Activated CD8-positive, alpha-beta memory T cell treated with anti-CD3 and anti-CD28 coated beads for 4 hours (primary cell): ENCODE measurements around the gene CATSPER2.
"Not testable (repeated sequence)": the region's sequence is repeated elsewhere in the genome, so short reads cannot be mapped to it uniquely, and the experiment has no call there.

Experiments
- DNase-seq, 2 donors: peaks; one replicate each; pipeline ENCODE4 v3.0.0-alpha.2; 2020; ENCODE audit warnings: low read depth in 2 of 2

Gene CATSPER2

DNA sequence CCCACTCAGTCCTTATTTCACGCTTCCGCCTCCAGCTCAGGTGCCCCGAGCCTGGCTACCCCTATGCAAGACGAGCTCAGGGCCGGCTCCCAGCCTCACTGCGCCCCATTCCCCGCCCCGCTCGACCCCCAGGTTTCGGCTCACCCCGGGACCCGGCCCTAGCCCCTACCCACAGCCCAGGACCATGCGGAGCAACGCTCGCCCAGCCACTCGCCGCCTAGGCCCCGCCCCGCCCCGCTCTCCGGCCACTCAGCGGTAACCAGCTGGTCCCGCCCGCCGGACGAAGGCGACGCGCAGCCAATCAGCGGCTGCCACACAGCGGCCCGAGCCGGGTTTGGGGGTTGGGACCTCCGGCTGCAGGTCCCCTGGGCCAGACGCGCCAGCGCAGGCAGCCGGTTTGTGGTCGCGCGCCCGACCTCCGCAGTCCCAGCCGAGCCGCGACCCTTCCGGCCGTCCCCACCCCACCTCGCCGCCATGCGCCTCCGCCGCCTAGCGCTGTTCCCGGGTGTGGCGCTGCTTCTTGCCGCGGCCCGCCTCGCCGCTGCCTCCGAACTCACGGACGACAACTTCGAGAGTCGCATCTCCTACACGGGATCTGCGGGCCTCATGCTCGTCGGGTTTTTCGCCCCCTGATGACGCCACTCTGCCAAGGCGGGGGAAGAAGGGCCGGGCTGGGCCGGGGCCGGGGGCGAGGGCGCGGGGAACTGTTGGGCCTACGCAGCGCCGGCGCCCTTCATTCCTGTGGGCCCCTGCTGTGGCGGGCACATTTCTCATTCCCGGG, at the start of gene CATSPER2:
CATSPER2 (minus strand) TSS at position 196 of the 781 bp plus-strand sequence. CDS start 783 bp downstream, outside the sequence.
- no peak for DNase-seq

GRCh38 chr15:43693148-43694022, 44.7 kb upstream of the CATSPER2 start, which contains the start of gene CKMT1A:
Gene CKMT1A (plus strand): TSS chr15:43693859. CDS start chr15:43694051, 192 bp downstream.
- not testable (repeated sequence) for DNase-seq

GRCh38 chr15:43692679-43693078, 44.0 kb upstream of the CATSPER2 start:
- DNase-seq = not testable (repeated sequence)

- DNase-seq = not testable (repeated sequence)
These were observed 41.1 kb upstream of the CATSPER2 start for GRCh38 chr15:43689604-43690301.

DNA sequence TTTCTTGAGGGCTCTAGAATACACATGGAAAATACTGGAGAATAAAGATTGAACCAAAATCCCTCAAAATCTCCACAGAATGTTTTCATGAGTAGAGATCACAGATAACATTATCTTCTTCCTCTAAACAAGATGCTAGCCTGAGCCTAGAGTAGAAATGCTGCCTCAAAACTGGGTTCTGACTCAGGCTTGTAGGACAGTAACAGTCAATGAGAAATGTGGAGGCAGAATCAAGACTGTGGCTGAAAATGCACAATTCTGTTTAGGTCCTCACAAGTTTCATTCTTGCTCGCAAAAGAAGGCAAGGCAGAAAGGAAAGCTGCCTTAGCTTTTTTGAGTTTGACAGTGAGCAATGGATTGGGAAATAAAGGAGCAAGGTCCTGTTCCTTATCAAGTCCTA, 25.5 kb upstream of the CATSPER2 start:
- DNase-seq = not testable (repeated sequence)

GRCh38 chr15:43666177-43666576, 17.5 kb upstream of the CATSPER2 start:
- DNase-seq = not testable (repeated sequence)

DNA sequence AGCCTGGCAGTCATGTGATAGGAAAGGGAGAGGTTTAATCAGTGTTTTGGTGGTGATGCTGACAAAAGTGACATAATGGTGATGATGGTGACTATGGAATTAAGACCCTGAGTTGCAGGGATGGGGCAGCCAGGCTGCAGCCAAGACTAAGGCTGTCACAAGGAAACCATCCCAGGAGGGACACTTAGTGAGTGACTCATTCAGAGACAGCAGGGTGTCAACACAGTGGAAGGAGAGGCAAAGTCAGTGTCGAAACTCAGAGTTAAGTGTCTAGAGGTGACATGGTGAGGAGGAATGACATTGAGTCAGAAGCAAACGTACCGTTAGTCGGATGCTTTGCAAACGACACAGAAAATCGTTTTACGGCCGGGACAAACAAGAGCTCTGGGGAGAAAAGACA, 14.7 kb upstream of the CATSPER2 start:
- DNase-seq = not testable (repeated sequence)

DNA sequence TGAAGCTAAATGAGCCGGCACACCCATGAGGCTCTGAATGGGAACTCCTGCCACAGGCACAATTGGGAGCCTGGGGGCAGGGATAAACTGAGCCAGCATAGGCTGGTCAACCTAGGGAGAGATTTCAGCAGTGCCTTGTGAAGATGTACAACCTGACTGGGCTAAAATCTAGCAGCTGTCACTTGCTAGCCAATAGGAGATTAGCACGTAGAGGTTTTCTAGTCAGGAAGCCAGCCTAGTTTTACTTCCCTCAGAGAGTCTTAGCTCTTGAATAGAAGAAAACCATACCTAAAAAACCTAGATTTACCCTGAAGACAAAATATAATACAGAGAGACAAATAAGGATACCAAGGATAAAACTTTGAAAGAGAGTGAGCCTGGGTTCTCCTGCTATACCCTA, 13.6 kb upstream of the CATSPER2 start:
- not testable (repeated sequence) for DNase-seq

GRCh38 chr15:43659727-43660126, 11.1 kb upstream of the CATSPER2 start:
- not testable (repeated sequence) for DNase-seq

DNA sequence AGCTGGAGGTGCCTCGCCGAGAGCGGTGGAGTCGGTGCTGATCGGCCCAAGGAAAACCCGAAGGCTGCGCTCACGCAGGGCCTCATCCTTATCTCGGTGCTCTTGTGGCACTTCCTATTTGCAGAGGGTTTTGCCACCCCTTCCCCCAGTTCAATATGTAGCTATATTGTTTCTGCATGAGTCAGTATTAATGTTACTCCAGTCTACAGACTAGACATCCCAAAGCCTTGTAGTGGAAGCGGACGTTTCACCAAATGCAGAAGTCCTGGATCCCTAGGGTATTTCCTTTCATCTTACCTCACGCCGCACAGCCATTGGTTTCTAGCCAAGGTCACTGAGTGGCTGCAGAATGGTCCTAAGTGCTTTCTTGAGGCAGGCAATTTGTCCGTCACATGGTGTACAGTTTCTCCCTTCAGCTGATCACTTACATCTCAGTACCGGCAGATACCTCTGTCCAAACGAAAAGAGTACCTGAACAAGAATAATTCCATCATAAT, 834 bp upstream of the CATSPER2 start:
- not testable (repeated sequence) for DNase-seq

DNA sequence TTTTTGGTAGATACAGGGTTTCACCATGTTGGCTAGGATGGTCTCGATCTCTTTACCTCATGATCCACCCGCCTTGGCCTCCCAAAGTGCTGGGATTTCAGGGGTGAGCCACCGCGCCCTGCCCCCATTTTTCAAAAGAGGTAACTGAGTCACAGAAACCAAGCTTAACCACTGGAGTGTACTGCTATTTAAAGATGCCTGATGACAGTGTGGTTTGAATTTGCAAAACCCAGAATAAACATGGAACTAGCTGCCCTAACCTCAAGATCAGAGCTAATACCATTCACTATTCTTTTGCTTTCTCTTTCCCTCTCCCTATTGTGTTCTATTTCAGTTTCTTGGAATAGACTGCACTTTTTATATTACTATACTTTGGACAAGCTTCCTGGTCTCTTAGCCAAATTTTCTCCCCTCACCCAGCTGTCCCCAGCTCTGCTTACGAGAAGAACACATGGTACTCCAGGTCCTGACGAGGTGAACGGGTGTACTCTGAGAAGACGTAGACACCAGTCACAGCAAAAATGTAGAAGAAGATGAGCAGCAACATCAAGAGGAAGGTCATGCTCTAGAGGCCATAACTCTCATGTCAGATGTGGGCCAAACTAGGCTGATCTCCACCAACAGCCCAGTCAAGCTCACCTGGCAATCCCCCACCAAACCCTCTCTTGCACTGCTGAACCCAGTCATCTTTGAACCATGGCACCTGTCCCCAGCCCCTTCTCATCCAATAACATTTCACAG, 10.0 kb downstream of the CATSPER2 start:
- not testable (repeated sequence) for DNase-seq

- not testable (repeated sequence) for DNase-seq
These were observed 21.7 kb downstream of the CATSPER2 start for GRCh38 chr15:43626937-43627336.

DNA sequence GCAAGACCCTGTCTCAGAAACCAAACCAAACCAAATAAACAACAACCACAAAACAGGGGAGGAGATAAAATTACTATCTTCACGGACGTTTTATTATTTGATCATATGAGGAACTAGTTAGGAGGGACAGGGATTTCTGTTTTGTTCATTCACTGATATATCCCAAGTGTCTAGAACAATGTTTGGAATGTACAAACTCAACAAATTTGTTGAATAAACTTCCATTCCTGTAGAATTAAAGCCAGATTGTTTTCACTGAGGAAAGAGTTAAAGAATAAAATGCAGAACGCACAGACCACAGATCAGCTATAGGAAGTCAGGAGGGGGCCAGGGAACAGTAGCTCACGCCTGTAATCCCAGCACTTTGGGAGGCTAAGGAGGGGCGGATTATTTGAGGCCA, 23.5 kb downstream of the CATSPER2 start:
- no peak for DNase-seq

- DNase-seq = not testable (repeated sequence)
These were observed 26.4 kb downstream of the CATSPER2 start for GRCh38 chr15:43622068-43622799.

- DNase-seq = not testable (repeated sequence)
These were observed 29.9 kb downstream of the CATSPER2 start, which contains the start of gene STRC for GRCh38 chr15:43618700-43619099. Gene STRC (minus strand): TSS chr15:43618800. CDS start chr15:43618722, 78 bp downstream.

DNA sequence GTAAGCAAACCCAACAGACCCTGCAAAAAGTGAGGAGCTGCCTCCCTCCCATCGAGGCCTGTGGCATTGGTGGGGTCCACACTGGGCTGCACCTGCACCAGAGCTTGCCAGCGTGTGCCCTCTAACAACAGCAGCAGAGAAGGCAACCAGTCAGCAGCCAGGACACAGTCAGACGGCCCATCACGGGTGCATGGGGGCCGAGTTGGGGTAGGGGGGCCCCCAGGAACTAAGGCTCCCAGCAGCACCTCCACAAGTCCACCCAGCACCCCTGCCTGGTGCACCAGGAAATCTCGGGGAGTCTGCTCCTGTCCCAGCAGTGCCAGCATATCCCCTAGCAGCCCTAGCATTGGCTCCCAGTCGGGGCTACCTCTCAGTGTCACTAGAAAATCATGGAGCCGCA, 30.9 kb downstream of the CATSPER2 start:
- not testable (repeated sequence) for DNase-seq

GRCh38 chr15:43602233-43602632, 46.4 kb downstream of the CATSPER2 start:
- DNase-seq = not testable (repeated sequence)

DNA sequence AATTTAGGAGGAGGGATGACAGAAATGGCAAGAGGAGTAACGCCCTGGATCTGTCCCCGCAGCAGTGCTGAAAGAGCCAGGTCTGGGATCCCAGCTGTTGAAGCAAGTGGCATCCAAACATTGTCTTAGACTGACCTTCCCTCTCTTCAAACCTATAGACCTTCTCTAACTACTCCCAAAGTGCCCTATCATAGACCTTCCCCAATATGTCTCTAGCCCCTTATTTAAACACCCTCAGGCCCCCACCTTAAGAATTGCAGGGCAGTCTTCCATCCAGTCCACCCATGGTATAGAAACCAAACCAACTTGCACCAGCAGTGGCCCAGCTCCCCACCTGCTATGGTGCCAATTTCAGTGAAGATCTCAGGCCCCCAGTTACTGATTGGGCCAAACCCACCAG, 48.4 kb downstream of the CATSPER2 start:
- DNase-seq = not testable (repeated sequence)

GRCh38 chr15:43599131-43599530, 49.5 kb downstream of the CATSPER2 start:
- DNase-seq = not testable (repeated sequence)
